GM19025 (cell line): ENCODE data around the gene RSBN1.

Experiments
- ATAC-seq: cut with Tn5 transposase; IDR thresholded peaks from one replicate; pipeline ENCODE4 v1.9.1; 2021; ENCODE audit warnings: mild to moderate bottlenecking, low read depth, moderate library complexity; ENCODE audit not compliant: unreplicated experiment

Gene RSBN1

DNA sequence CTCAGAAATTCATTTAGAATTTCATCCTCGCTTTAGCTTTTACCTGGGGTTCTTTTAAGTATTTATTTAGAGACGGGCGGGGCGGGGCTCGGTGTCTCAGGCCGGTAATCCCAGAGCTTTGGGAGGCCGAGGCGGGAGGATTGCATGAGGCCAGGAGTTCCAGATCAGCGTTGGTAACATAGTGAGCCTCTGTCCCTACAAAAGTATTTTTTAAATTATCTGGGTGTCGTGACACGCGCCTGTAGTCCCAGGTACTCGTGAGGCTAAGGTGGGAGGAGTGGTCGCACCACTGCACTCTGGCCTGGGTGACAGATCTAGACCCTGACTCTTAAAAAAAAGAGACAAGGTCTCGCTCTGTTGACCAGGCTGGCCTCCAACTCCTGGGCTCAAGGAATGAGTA is 942 bp upstream of the RSBN1 start:
- no peak for ATAC-seq

- ATAC-seq: no peak
Observed at GRCh38 chr1:113812661-113813135, 422 bp upstream of the RSBN1 start.

DNA sequence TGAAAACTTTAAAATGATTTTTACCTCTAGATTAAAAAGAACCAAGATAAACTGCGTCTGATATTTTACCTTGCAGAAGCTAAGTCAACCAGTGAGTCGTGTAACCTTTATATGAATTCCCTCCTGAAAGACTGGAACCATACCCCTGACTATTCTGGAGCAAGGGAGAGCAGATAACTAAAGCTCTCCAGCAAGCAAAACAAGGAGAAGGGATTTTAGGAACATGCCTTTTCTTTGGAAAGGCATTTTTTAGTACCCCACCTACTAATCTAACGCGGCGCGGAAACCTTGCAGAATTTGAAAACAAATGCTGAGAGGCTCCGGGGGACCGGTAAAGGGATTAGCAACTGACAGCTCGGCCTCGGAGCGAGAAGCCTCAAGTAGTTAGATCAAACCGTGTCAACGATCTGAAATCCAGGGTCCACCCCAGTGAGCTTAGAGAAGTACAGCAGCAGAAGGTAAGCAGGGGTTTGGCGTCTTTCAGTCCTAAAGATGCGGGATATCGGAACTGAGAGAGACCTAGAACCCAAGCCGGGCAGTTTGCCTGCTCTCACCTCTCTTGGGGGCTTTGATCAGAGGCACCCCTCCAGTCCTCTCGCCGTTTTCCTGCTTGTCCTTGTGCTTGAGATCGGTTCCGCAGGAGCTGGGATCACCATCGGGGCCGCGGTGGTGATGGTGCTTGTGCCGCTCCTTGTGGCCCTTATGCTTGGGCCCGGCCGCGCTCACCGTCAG is 954 bp downstream of the RSBN1 start:
- ATAC-seq: peak; percentile 9

DNA sequence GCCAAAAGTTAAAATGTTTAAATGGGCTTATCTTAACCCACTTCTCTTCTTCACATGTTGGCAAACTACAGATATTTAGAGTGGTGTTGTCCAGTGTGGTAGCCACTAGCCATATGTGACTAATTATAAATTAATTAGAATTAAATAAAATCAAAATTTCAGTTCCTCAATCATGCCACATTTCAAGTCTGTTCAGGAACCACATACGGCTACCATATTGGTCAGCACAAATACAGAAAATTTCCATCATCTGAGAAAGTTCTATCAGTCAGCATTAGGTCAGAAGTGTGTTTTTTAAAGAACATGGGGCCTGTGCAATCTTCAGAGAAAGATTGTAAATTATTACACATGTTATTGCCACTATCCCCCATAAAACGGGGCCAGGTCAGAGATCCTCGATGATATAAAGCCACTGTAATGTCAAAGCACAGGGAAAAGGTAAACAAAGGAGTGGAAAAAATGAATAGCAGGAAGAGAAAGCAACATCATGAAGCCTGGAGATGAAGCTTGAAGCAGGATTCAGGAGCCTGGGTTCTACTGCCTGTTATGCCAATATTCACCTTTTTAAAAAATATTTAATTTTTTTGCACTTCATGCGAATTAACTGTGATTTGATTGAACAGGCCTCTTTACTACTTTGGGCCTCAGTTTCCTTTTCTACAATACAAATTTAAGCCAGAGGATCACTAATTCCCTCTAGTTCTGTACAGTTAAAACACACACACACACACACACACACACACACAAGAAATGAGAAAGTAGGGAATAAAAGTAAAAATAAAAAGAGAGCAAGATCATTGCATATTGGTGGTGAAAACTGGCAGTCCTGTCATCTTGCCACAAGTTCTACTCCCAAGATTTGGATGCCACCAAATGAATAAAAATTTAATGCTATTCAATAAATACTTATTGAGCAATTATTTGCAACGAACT is 2.3 kb downstream of the RSBN1 start:
- no peak for ATAC-seq

DNA sequence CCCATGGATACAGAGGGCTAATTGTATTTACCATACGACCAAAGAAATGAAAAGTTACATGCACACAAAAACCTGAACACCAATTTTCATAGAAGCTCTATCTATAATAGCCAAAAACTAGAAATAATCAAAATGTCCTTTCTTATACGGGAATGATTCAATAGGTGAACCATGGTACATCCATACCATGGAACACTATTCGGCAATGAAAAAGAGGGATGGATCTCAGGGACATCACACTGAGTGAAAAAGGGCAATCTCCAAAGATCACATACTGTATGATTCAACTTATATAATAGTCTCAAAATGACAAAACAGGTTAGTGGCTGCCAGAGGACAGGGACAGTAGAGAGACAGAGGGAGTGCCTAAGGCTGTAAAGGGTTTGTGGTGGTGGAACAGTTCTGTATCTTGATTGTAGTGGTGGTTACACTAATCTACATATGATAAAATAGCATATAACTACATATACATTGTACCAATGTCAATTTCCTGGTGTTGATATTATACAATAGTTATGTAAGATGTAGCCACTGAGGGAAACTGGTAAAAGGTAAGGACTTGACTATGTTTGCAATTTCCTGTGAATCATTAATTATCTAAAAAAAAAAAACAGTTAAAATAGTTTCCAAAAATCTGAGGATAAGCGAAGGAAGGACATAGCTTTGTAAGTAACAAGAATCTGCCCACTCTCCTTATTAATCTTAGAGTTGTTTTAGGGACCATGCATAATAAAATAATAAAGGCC is 3.7 kb downstream of the RSBN1 start:
- no peak for ATAC-seq

- no peak for ATAC-seq
Observed at GRCh38 chr1:113805639-113806038, 6.6 kb downstream of the RSBN1 start.

- ATAC-seq: no peak
Observed at GRCh38 chr1:113805256-113805531, 7.1 kb downstream of the RSBN1 start.

- no peak for ATAC-seq
Observed at GRCh38 chr1:113804421-113805255, 7.6 kb downstream of the RSBN1 start.

DNA sequence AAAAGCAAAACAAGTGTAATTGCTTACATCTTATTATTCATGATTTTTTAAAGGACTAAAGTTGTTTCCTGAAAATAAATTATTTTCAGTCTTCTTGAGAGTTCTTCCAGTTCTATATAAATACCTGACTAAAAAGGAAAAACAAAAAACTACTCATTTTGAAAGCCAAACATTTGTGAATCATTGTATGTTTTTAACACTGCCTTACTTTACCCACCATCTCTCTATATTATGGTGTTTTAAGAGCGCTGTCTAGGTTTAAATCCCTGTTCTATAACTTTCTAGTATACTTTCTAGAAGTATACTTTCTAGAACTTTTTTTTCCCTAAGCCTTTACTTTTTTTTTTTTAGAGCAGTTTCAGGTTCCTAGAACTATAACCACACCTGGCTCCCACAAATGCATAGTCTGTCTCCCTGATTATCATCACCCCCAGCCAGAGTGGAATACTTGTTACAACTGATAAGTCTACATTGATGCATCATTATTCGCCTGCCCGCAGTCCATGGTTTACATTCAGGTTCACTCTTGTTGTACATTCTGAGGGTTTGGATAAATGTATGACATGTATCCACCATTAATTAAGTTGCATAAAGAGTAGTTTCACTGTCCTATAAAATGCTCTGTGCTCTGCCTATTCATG is 9.8 kb downstream of the RSBN1 start:
- no peak for ATAC-seq

DNA sequence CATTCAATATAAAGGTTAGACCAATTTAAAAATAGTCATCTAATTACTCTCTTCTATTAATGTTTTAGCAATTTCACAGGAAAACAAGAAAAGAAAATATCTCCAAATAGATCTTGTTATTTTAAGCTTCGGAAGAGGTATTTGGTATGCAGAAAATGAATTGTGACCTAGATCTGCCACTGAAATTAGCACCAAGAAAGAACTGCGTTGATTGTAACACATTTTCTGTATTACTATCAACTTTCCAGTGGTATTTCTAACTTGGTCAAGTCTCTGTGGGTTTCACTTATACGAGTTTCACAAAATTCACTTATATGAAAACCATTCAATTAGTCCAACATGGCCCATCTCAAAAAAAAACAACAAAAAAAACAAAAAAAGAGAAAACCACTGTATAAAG is 11.8 kb downstream of the RSBN1 start:
- no peak for ATAC-seq

- ATAC-seq: no peak
Observed at GRCh38 chr1:113797472-113797871, 14.8 kb downstream of the RSBN1 start.

GRCh38 chr1:113793878-113794834 is 18.1 kb downstream of the RSBN1 start:
- peak; percentile 70 for ATAC-seq

GRCh38 chr1:113792986-113793385 is 19.3 kb downstream of the RSBN1 start:
- ATAC-seq: no peak

- ATAC-seq: no peak
Observed at GRCh38 chr1:113792471-113792870, 19.8 kb downstream of the RSBN1 start.

DNA sequence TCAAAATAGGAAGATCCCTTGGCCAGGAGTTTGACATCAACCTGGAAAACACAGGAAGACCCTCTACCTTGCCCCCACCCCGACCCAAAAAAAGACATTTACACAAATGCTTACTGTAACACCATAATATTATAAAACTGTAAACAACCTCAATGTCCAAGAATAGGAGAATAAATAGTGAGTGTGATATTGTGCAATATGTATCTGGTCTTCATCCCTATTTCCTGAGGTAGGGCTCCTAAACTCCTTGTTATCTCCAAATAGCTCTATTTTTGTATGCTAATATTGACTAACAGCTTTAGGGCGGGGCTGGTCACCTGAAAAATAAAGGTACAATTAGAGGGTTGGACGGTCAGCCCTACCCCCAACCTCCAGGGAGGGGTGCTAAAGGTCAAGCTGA is 23.5 kb downstream of the RSBN1 start:
- no peak for ATAC-seq

DNA sequence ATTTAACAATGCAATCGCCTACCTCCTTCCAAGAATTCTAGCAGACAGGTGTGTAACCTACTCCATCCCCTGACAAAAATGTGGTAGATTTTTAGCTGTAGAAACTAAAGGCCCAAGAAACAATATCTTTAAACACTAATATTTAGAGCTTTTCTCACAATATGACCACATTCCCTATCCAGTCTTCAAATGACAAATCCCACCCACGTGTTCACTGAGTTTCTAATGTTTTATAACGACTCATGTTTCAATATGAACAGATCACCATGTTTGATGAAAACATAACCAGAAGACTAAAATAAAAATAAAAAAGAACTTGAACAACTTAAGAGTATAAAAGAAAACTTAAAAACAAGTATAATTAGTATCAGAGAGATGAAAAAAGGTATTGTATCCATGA is 24.6 kb downstream of the RSBN1 start:
- ATAC-seq: no peak

- no peak for ATAC-seq
Observed at GRCh38 chr1:113786069-113786468, 26.2 kb downstream of the RSBN1 start.

- peak; percentile 56 for ATAC-seq
Observed at GRCh38 chr1:113784104-113784779, 28.0 kb downstream of the RSBN1 start.
